GM23338 (cell line): Measurements from ENCODE around the gene PDE4D. TPM values are rescaled to one million over a fixed set of nuclear protein-coding genes. Genes with fewer than 3 reads are reported as not detected.

Source experiments
- ATAC-seq: fragments of 200-7000 bp; cut with Tn5 transposase; 3 replicates; pipeline ENCODE4 v1.9.1; 2020
- DNase-seq: peaks from one replicate; pipeline ENCODE4 v3.0.0-alpha.2; 2015; ENCODE audit warnings: low spot score
- H2AFZ ChIP-seq: fragments of 200-600 bp; sonication (generic); 2 replicates; pipeline ENCODE4 v1.8.0; 2016; ENCODE audit warnings: antibody characterized with exemption, mild to moderate bottlenecking, moderate library complexity
- H3F3A ChIP-seq: fragments of 200-600 bp; sonication (generic); replicated peaks from 2 replicates; pipeline ENCODE4 v1.8.0; 2017; ENCODE audit warnings: antibody characterized with exemption, mixed run types, low read depth
- H3K27ac ChIP-seq: fragments of 200-600 bp; sonication (generic); 2 replicates; pipeline ENCODE4 v1.6.1; 2016; ENCODE audit warnings: low read depth
- H3K27me3 ChIP-seq: fragments of 200-600 bp; sonication (generic); 2 replicates; pipeline ENCODE4 v1.8.0; 2016; ENCODE audit warnings: mild to moderate bottlenecking, mixed run types, moderate library complexity; ENCODE audit not compliant: insufficient read depth
- H3K36me3 ChIP-seq: fragments of 200-600 bp; sonication (generic); 2 replicates; pipeline ENCODE4 v1.8.0; 2016; ENCODE audit warnings: mild to moderate bottlenecking; ENCODE audit not compliant: insufficient read depth
- H3K4me1 ChIP-seq: fragments of 200-600 bp; sonication (generic); 2 replicates; pipeline ENCODE4 v1.8.0; 2016; ENCODE audit warnings: mild to moderate bottlenecking, moderate library complexity; ENCODE audit not compliant: insufficient read depth
- H3K4me2 ChIP-seq: fragments of 200-600 bp; sonication (generic); 2 replicates; pipeline ENCODE4 v1.7.1; 2017; ENCODE audit warnings: mixed run types
- H3K4me3 ChIP-seq: fragments of 200-600 bp; sonication (generic); 2 replicates; pipeline ENCODE4 v1.6.1; 2016; ENCODE audit warnings: mixed run types
- H3K79me2 ChIP-seq: fragments of 200-600 bp; sonication (generic); replicated peaks from 2 replicates; pipeline ENCODE4 v1.8.0; 2017; ENCODE audit warnings: mild to moderate bottlenecking; ENCODE audit not compliant: insufficient read depth
- H3K9me2 ChIP-seq: fragments of 200-600 bp; sonication (generic); 2 replicates; pipeline ENCODE4 v1.8.0; 2017; ENCODE audit not compliant: insufficient read depth
- H4K20me1 ChIP-seq: fragments of 200-600 bp; sonication (generic); replicated peaks from 2 replicates; pipeline ENCODE4 v1.8.0; 2017; ENCODE audit warnings: mild to moderate bottlenecking; ENCODE audit not compliant: insufficient read depth
- H3K27ac Mint-ChIP-seq: 2 replicates; pipeline ENCODE4 v1.8.0; 2020; ENCODE audit warnings: inconsistent platforms, mild to moderate bottlenecking, moderate library complexity, mixed read lengths
- H3K27me3 Mint-ChIP-seq: 3 replicates; pipeline ENCODE4 v1.8.0; 2022; ENCODE audit warnings: low read depth, mild to moderate bottlenecking, moderate library complexity, mixed read lengths, inconsistent platforms; ENCODE audit not compliant: insufficient read depth, poor library complexity
- H3K36me3 Mint-ChIP-seq: 3 replicates; pipeline ENCODE4 v1.8.0; 2021; ENCODE audit warnings: low read depth, mild to moderate bottlenecking, inconsistent platforms, moderate library complexity, mixed read lengths
- H3K4me1 Mint-ChIP-seq: 3 replicates; pipeline ENCODE4 v1.8.0; 2020; ENCODE audit warnings: mild to moderate bottlenecking, inconsistent platforms, mixed read lengths
- H3K4me3 Mint-ChIP-seq: 3 replicates; pipeline ENCODE4 v1.8.0; 2021; ENCODE audit warnings: moderate library complexity, mild to moderate bottlenecking, inconsistent platforms, mixed read lengths
- H3K9me3 Mint-ChIP-seq: 3 replicates; pipeline ENCODE4 v1.8.0; 2020; ENCODE audit warnings: moderate library complexity, mild to moderate bottlenecking, inconsistent platforms, mixed read lengths
- CREB1 ChIP-seq: fragments of 250-450 bp; sonication (Bioruptor Pico); IDR thresholded peaks from 2 replicates; pipeline ENCODE4 v1.5.0; 2020; ENCODE audit warnings: low read depth, mild to moderate bottlenecking, moderate library complexity
- POLR2AphosphoS5 ChIP-seq: IDR thresholded peaks from 2 replicates; pipeline ENCODE4 v1.6.1; 2016; ENCODE audit warnings: antibody characterized with exemption, low read depth
- STAT1 ChIP-seq: IDR thresholded peaks from one replicate; pipeline ENCODE4 v1.6.1; 2016; ENCODE audit warnings: antibody characterized with exemption; ENCODE audit not compliant: unreplicated experiment
- ZNF114 ChIP-seq: fragments of 250-450 bp; sonication (Bioruptor Pico); IDR thresholded peaks from 2 replicates; pipeline ENCODE4 v1.5.0; 2020; ENCODE audit warnings: mild to moderate bottlenecking, moderate library complexity
- ZNF331 ChIP-seq: fragments of 250-450 bp; sonication (Bioruptor Pico); IDR thresholded peaks from 2 replicates; pipeline ENCODE4 v1.5.0; 2020; ENCODE audit warnings: low read depth, mild to moderate bottlenecking, moderate library complexity
- ZNF462 ChIP-seq: fragments of 250-450 bp; sonication (Bioruptor Pico); IDR thresholded peaks from 2 replicates; pipeline ENCODE4 v1.5.0; 2020; ENCODE audit warnings: mild to moderate bottlenecking, moderate library complexity
- polyA plus RNA-seq: library from polyadenylated mRNA; unstranded; fragments of >200 nt; fragmentation: Nextera tagmentation; extraction: Ambion mirVana; gene quantifications from 2 replicates; pipeline ENCODE4 v1.2.1, GENCODE V29; 2016
- total RNA-seq: library from RNA; depleted of rRNA; stranded (reverse); fragments of >200 nt; shearing (Covaris generic); gene quantifications from 2 replicates; pipeline ENCODE4 v1.2.3, GENCODE V29; 2014
- TF ChIP-seq, protein P1 (sequence below): IDR thresholded peaks from one replicate; pipeline ENCODE4 v1.6.1; 2018; ENCODE audit warnings: antibody characterized with exemption; ENCODE audit not compliant: unreplicated experiment
- TF ChIP-seq, protein P2 (sequence below): IDR thresholded peaks from 2 replicates; pipeline ENCODE4 v1.6.1; 2016; ENCODE audit warnings: antibody characterized with exemption

PDE4D gene
- total and polyA plus RNA-seq, 2 experiments from 2014 or later, result 2.1 to 4.7 TPM

DNA sequence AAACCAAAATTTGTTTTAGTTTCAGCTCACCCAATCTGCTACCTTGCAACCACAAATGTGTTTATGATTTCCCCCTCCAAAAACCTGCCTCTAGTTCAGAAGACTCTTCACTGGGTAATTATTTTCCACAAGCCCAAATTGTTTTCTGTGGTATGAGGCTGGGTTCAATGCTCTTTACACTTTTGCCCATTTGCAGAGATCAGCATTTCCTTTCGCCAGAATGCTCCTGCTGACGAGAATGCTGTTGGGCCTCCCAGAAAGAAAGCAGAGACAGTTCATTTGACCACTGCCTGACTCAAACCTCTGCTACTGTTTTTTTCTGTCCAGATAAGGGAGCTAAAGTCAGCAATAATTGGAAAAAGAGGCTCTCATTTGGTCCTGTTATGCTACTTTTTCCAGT is 427.3 kb downstream of the PDE4D start (continued):
- TF ChIP-seq, protein P1, sequence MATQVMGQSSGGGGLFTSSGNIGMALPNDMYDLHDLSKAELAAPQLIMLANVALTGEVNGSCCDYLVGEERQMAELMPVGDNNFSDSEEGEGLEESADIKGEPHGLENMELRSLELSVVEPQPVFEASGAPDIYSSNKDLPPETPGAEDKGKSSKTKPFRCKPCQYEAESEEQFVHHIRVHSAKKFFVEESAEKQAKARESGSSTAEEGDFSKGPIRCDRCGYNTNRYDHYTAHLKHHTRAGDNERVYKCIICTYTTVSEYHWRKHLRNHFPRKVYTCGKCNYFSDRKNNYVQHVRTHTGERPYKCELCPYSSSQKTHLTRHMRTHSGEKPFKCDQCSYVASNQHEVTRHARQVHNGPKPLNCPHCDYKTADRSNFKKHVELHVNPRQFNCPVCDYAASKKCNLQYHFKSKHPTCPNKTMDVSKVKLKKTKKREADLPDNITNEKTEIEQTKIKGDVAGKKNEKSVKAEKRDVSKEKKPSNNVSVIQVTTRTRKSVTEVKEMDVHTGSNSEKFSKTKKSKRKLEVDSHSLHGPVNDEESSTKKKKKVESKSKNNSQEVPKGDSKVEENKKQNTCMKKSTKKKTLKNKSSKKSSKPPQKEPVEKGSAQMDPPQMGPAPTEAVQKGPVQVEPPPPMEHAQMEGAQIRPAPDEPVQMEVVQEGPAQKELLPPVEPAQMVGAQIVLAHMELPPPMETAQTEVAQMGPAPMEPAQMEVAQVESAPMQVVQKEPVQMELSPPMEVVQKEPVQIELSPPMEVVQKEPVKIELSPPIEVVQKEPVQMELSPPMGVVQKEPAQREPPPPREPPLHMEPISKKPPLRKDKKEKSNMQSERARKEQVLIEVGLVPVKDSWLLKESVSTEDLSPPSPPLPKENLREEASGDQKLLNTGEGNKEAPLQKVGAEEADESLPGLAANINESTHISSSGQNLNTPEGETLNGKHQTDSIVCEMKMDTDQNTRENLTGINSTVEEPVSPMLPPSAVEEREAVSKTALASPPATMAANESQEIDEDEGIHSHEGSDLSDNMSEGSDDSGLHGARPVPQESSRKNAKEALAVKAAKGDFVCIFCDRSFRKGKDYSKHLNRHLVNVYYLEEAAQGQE, result no peak
- TF ChIP-seq ZNF331 (CRISPR knock-in tag), result no peak
- TF ChIP-seq, protein P2, sequence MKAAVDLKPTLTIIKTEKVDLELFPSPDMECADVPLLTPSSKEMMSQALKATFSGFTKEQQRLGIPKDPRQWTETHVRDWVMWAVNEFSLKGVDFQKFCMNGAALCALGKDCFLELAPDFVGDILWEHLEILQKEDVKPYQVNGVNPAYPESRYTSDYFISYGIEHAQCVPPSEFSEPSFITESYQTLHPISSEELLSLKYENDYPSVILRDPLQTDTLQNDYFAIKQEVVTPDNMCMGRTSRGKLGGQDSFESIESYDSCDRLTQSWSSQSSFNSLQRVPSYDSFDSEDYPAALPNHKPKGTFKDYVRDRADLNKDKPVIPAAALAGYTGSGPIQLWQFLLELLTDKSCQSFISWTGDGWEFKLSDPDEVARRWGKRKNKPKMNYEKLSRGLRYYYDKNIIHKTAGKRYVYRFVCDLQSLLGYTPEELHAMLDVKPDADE, result no peak
- no peak for TF ChIP-seq ZNF114 (CRISPR knock-in tag)
- no peak for TF ChIP-seq STAT1

DNA sequence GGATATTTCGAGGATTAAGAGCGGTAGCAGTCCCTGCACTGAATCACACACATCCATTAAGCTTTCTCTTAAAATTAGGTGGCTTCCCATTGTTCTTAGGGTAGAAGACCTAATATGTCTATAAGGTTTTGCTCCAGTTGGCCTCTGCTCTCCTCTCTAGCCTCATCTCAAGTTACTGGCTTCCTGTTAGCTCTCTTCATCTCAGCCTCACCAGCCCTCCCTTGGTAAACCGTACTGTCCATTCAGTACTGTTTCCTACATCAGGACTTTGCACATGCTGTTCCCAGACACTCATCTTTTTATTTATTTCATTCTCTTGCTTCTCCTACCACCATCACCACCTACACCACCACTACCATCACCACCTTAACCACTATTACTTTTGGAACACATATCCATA is 428.6 kb downstream of the PDE4D start:
- no peak for DNase-seq
- no peaks in the 10 kb centered on the region for H3K79me2 ChIP-seq
- no peak for ATAC-seq
- H3K27ac ChIP-seq, result no peak overlapping the region
- no peaks in the 10 kb centered on the region for H3K9me2 ChIP-seq
- Mint-ChIP-seq H3K4me1 (peaks cover 21% of the 10 kb centered on the region), H3K4me3 (no peak overlapping the region), H3K36me3 (no peaks in the 10 kb centered on the region), H3K27me3 (peaks cover 3% of the 10 kb centered on the region), H3K27ac (no peak overlapping the region; the same call in 1 of the 2 replicates), H3K9me3 (peaks cover 2% of the 10 kb centered on the region; the same call in 1 of the 3 replicates)
- no peaks in the 10 kb centered on the region for H3K27me3 ChIP-seq
- H3F3A ChIP-seq, result no peaks in the 10 kb centered on the region
- no peak overlapping the region for H2AFZ ChIP-seq
- no peak overlapping the region for H3K4me3 ChIP-seq
- no peaks in the 10 kb centered on the region for H4K20me1 ChIP-seq
- H3K4me1 ChIP-seq, result peaks cover 13% of the 10 kb centered on the region; the same call in 1 of the 2 replicates
- H3K4me2 ChIP-seq, result no peak overlapping the region
- no peaks in the 10 kb centered on the region for H3K36me3 ChIP-seq
- TF ChIP-seq, protein P1, result no peak
- TF ChIP-seq ZNF462 (CRISPR knock-in tag) (no peak), POLR2AphosphoS5 (no peak), CREB1 (no peak)
- TF ChIP-seq, protein P2, result no peak
